ENCODE results near the gene HNF4A.

The HNF4A gene

DNA sequence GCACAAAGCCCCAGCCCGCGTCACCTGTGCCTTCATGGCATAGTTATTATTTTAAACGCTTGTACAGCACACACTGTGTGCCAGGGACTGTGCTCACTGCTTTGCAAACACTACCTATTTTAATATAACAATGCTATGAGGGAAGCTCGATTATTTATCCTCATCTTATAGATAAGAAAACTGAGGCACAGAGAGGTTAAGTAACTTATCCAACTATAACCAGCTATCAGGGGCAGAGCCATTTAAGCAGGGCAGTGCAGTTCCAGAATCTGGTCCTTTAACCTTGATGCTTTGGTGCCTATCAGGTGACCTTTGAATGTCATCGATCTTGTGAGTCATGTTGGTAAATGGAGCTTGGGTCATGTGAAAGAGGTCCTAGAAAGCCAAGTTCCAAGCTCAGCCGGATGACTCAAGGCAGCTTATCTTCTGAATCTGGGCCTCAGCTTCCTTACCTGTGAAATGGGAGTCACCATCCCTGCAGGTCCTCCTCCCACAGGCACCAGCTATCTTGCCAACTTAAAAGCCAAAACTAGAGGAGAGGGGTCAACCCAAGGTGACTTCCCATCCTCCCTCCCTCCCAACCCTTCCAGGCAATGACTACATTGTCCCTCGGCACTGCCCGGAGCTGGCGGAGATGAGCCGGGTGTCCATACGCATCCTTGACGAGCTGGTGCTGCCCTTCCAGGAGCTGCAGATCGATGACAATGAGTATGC lies 63.8 kb downstream of the HNF4A start:
- TF ChIP-seq CTCF (conservative IDR thresholded peaks at IDR 0.05; ENCODE audit: low read depth, low read length): no peak
- DNase-seq (ENCODE audit: low read depth): no peak
- no peak overlapping the region for H3K4me3 ChIP-seq (ENCODE audit: low read depth, low read length)

DNA sequence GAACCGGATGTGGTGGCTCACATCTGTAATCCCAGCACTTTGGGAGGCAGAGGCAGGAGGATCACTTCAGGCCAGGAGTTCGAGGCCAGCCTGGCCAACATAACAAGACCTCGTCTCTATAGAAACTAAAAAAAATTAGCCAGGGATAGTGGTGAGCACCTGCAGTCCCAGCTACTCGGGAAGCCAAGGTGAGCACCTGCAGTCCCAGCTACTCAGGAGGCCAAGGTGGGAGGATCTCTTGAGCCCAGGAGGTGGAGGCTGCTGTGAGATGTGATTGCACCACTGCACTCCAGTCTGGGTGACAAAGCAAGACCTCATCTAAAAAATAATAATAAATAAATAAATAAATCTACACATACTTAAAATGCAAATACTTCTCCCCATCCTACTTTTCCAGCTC lies 65.0 kb downstream of the HNF4A start:
- H3K4me3 ChIP-seq (ENCODE audit: low read depth, low read length): no peak overlapping the region
- TF ChIP-seq CTCF (conservative IDR thresholded peaks at IDR 0.05; ENCODE audit: low read depth, low read length): no peak
- DNase-seq (ENCODE audit: low read depth): no peak

GRCh38 chr20:44422083-44422482 lies 66.6 kb downstream of the HNF4A start:
- no peak for TF ChIP-seq CTCF (conservative IDR thresholded peaks at IDR 0.05; ENCODE audit: low read depth, low read length)
- DNase-seq (ENCODE audit: low read depth): peak; percentile 19

DNA sequence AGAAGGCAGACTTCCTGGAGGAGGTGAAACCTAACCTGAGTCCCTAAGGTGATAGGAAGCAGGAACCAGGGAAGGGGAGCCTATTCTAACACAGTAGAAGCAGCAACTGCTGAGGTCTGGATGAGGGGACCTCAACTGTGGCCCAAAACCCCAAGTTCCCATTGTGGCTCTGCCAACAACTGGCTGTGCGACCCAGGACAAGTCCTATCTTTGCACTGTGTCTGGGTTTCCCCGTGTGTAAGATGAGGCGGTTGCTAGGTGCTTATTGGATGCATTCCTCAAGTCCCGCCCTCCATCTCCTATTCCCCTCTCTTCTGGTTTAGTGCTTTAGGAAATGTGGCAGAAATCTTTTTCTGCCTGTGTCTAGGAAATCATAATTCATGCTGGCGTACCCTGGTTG lies 68.0 kb downstream of the HNF4A start:
- DNase-seq (ENCODE audit: low read depth): peak; percentile 18
- TF ChIP-seq CTCF (conservative IDR thresholded peaks at IDR 0.05; ENCODE audit: low read depth, low read length): no peak
- H3K4me3 ChIP-seq (ENCODE audit: low read depth, low read length): no peak overlapping the region

More at GRCh38 chr20:44422083-44422482, 66.6 kb downstream of the HNF4A start:
- H3K4me3 ChIP-seq (ENCODE audit: low read depth, low read length): no peak overlapping the region

GRCh38 chr20:44424039-44424495 lies 68.6 kb downstream of the HNF4A start:
- no peak overlapping the region for H3K4me3 ChIP-seq (ENCODE audit: low read depth, low read length)
- TF ChIP-seq CTCF (conservative IDR thresholded peaks at IDR 0.05; ENCODE audit: low read depth, low read length): no peak
- DNase-seq (ENCODE audit: low read depth): no peak

GRCh38 chr20:44425923-44426322 lies 70.4 kb downstream of the HNF4A start:
- H3K4me3 ChIP-seq (ENCODE audit: low read depth, low read length): no peak overlapping the region
- no peak for DNase-seq (ENCODE audit: low read depth)
- TF ChIP-seq CTCF (conservative IDR thresholded peaks at IDR 0.05; ENCODE audit: low read depth, low read length): no peak
